Epithelial cell of proximal tubule (primary cell): Measurements from ENCODE around the gene FERMT1. TPM values are rescaled to one million over a fixed set of nuclear protein-coding genes. Genes with fewer than 3 reads are reported as not detected.
"Not testable (repeated sequence)": the region's sequence is repeated elsewhere in the genome, so short reads cannot be mapped to it uniquely, and the experiment has no call there.

Experiments
- DNase-seq: peaks from one replicate; pipeline ENCODE4 v3.0.0-alpha.2; 2011; ENCODE audit warnings: low read depth
- H3K4me3 ChIP-seq: 2 replicates; pipeline ENCODE4 v1.5.1; 2011; ENCODE audit warnings: low read depth, mild to moderate bottlenecking, low read length
- total RNA-seq: library from RNA; depleted of rRNA; stranded (reverse); fragments of >200 nt; gene quantifications from 2 replicates; pipeline ENCODE4 v1.2.3, GENCODE V29; 2015
- TF ChIP-seq, protein P1 (sequence below): conservative IDR thresholded peaks from 2 replicates; pipeline ENCODE4 v1.5.1; 2012; ENCODE audit warnings: low read depth, mild to moderate bottlenecking, low read length

FERMT1 gene
- total RNA-seq, 1 donor from 2014 or later: 21.8 TPM

DNA sequence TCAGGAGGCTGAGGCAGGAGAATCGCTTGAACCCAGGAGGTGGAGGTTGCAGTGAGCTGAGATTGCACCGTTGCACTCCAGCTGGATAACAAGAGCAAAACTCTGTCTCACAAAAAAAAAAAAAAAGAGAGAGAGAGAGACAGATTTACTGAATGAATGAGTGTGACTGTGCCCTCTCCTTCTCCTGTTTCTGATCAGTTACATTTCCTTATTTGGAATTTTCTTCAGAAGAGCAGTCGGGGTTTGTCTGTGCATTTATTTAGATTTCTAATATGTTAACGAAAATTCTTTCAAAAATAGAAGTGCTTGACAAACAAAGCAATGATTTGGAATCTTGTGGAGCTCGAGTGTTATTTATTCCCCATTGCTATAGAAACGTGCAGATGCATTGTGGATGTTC is 62.6 kb downstream of the FERMT1 start:
- TF ChIP-seq, protein P1, sequence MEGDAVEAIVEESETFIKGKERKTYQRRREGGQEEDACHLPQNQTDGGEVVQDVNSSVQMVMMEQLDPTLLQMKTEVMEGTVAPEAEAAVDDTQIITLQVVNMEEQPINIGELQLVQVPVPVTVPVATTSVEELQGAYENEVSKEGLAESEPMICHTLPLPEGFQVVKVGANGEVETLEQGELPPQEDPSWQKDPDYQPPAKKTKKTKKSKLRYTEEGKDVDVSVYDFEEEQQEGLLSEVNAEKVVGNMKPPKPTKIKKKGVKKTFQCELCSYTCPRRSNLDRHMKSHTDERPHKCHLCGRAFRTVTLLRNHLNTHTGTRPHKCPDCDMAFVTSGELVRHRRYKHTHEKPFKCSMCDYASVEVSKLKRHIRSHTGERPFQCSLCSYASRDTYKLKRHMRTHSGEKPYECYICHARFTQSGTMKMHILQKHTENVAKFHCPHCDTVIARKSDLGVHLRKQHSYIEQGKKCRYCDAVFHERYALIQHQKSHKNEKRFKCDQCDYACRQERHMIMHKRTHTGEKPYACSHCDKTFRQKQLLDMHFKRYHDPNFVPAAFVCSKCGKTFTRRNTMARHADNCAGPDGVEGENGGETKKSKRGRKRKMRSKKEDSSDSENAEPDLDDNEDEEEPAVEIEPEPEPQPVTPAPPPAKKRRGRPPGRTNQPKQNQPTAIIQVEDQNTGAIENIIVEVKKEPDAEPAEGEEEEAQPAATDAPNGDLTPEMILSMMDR: no peak
- H3K4me3 ChIP-seq: no peak overlapping the region
- no peak for DNase-seq

DNA sequence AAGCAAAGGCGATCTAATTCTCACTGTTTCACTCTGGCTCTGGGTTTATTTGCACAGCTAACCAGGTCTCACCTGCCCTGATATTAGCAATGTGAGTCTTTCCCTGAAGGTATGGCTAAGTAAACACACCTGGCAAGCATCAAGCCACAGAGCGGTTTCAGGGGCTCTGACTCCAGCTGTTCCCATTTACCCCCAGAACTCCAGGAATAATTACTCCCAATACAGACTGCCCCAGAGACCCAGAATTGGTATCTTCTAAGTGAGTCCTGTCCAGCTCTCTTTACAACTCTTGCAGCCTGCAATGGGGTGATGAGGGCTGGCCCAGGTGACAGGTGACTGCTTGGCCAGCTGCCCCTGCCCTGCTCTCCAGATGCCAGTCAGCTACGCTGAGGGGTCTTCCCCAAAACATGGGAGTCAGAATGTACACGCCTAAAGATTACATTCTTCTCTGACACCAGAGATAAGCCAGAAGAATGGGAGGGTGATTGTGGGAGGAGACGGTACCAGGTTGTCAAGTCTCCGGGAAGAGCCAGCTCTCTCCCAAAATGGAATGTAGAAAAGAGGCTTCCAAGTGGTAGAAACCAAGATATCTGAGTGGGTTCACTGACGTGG is 64.0 kb downstream of the FERMT1 start:
- H3K4me3 ChIP-seq: no peak overlapping the region
- TF ChIP-seq, protein P1: no peak
- DNase-seq: no peak

DNA sequence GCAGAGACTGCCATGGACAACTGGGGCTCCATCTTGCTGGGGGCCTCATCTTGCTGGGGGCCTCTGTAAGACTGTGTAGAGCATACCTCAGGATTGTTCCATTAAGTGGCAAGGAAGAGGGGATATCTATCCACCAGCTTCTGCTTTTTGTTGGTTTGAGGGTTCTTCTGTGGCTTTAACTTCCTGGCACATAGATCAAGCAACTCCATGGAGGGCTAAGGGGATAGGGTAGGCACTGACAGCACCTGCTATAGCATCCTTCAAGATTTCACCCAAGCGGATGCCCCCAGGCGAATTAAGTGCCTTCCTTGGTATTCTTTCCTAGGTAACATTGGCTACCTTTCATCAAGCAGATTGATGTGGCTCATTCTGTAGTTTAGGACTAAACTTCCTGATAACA is 65.1 kb downstream of the FERMT1 start:
- no peak for DNase-seq
- TF ChIP-seq, protein P1: no peak
- no peak overlapping the region for H3K4me3 ChIP-seq

DNA sequence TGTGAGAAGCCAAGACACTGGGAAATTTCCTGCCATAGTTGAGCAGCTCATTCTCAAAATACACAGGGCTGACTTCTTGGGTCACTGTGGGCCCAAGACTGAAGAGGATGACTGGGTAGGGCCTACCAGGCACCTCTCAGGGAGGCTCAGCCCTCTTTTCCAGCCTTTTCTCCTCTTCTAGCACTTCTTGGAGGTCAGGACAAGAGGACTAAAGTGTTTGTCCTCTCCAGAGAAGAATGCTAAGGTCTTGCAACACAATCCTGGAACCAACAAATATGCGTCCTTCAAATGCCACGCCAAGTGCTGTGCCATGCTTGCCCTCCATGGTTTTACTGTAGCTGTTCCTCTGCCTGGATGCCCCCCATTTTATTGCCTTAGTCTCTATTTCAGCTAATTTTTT is 65.7 kb downstream of the FERMT1 start:
- no peak for DNase-seq
- no peak overlapping the region for H3K4me3 ChIP-seq
- TF ChIP-seq, protein P1: no peak

DNA sequence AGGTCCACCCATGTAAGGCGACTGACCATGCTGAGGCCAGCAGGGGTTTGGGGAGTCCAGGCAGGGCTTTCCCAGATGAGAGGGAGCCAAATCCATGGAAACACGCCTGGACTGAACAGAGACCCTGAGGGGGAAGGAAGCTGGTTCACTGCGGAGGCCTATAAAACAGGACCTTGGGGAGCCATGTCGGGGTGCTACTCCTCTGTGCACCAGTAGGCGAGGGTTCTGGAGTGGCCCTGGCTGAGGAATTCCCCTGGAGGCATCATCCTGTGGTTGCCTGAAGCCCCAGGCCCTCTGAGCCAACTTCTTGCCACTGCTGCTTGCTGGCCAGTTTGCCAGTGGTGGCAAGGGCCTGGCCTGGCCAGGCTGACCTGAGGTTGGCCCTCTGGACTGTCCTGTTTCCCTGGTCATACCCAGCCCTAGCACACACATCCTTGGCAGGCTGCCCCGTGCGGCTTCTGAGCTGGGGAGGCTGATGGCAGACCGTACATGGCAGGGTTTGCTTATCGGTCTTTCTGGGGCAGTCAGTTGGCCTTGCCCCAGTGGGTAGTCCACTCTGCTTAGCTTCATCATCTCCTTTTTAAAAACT is 66.8 kb downstream of the FERMT1 start:
- TF ChIP-seq, protein P1: no peak
- no peak for DNase-seq
- H3K4me3 ChIP-seq: no peak overlapping the region

DNA sequence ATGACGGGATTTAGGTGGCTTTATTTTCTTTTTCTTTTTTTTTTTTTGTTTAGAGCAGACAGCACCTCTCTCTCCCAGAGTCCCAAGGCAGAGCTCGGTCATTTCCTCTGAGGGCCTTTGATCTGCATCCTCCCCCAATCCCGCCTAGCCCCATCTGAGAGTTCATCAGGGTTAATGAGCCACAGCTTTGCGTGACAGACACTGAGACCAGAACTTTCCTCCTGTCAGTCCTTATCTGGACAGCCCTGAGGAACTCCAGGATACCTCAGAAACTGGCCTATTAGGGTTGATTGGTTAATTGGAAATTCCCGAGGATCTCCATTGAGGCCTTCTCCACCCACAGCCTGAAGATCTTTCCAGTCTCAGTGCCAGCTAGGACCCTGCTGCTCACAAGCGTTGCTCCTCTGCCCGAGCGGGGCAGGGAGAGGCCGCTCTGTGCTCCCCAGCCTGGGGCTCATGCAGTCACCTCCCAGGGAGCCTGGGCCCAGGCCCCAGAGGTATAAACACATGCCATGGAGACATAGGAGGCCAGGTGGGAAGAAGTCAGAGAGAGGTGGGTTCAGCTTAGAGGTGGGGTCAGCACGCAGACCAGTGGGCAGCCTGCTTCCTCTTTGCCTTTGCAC is 67.6 kb downstream of the FERMT1 start:
- peak overlapping the region; percentile 60 for H3K4me3 ChIP-seq
- no peak for DNase-seq
- TF ChIP-seq, protein P1: no peak

DNA sequence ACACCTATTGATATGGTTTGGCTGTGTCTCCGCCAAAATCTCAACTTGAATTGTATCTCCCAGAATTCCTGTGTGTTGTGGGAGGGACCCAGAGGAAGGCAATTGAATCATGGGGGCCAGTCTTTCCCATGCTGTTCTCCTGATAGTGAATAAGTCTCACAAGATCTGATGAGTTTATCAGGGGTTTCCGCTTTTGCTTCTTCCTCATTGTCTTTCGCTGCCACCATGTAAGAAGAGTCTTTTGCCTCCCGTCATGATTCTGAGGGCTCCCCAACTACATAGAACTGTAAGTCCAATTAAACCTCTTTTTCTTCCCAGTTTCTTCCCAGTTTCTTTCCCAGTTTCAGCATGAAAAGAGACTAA is 68.2 kb downstream of the FERMT1 start:
- not testable (repeated sequence) for DNase-seq
- peak overlapping the region; percentile 60 for H3K4me3 ChIP-seq
